GM19099 (cell line): ENCODE measurements around the gene ZHX3.

Experiments
- POLR2A ChIP-seq: IDR thresholded peaks from 3 replicates; pipeline ENCODE4 v1.6.1; 2011; ENCODE audit warnings: low read depth; ENCODE audit not compliant: insufficient read length; ENCODE audit errors: extremely low read depth

ZHX3 gene

GRCh38 chr20:41247523-41248367 is 69.8 kb downstream of the ZHX3 start:
- no peak for TF ChIP-seq POLR2A

GRCh38 chr20:41245086-41245707 is 72.3 kb downstream of the ZHX3 start:
- TF ChIP-seq POLR2A, result no peak

- no peak for TF ChIP-seq POLR2A
These were observed 74.7 kb downstream of the ZHX3 start for GRCh38 chr20:41242807-41243206.

- TF ChIP-seq POLR2A, result no peak
These were observed 75.2 kb downstream of the ZHX3 start for GRCh38 chr20:41242352-41242751.

GRCh38 chr20:41234546-41234945 is 83.0 kb downstream of the ZHX3 start:
- TF ChIP-seq POLR2A, result no peak

- TF ChIP-seq POLR2A, result no peak
These were observed 83.5 kb downstream of the ZHX3 start for GRCh38 chr20:41234041-41234440.

GRCh38 chr20:41232973-41233926 is 84.3 kb downstream of the ZHX3 start:
- no peak for TF ChIP-seq POLR2A

GRCh38 chr20:41231136-41231535 is 86.4 kb downstream of the ZHX3 start:
- TF ChIP-seq POLR2A, result no peak

- TF ChIP-seq POLR2A, result no peak
These were observed 87.4 kb downstream of the ZHX3 start for GRCh38 chr20:41230136-41230535.

- TF ChIP-seq POLR2A, result no peak
These were observed 88.3 kb downstream of the ZHX3 start for GRCh38 chr20:41229259-41229658.

GRCh38 chr20:41228858-41229257 is 88.7 kb downstream of the ZHX3 start:
- no peak for TF ChIP-seq POLR2A

- TF ChIP-seq POLR2A, result no peak
These were observed 91.1 kb downstream of the ZHX3 start for GRCh38 chr20:41226426-41226825.

- TF ChIP-seq POLR2A, result no peak
These were observed 92.4 kb downstream of the ZHX3 start for GRCh38 chr20:41225091-41225490.

GRCh38 chr20:41224281-41224680 is 93.2 kb downstream of the ZHX3 start:
- TF ChIP-seq POLR2A, result no peak

- no peak for TF ChIP-seq POLR2A
These were observed 94.4 kb downstream of the ZHX3 start for GRCh38 chr20:41223112-41223511.
